22Rv1 (cell line): Measurements from ENCODE around the gene CHRNB2.

Source experiments
- CTCF ChIP-seq: fragments of 450-650 bp; IDR thresholded peaks from 2 replicates; pipeline ENCODE4 v1.5.1; 2017; ENCODE audit warnings: mild to moderate bottlenecking
- ZFX ChIP-seq: fragments of 450-650 bp; IDR thresholded peaks from 2 replicates; pipeline ENCODE4 v1.6.1; 2017; ENCODE audit warnings: antibody characterized with exemption, borderline replicate concordance

GRCh38 chr1:154627257-154628120, 59.9 kb downstream of the CHRNB2 start:
- TF ChIP-seq CTCF (no peak), ZFX (no peak)
